HCT116 (cell line): ENCODE measurements around the gene ST3GAL5. TPM values are rescaled to one million over a fixed set of nuclear protein-coding genes. Genes with fewer than 3 reads are reported as not detected.

Source experiments
- ATAC-seq: fragments of 200-7000 bp; cut with Tn5 transposase; 2 replicates; pipeline ENCODE4 v1.9.1; 2020; ENCODE audit warnings: mild to moderate bottlenecking, moderate library complexity
- BruUV-seq: library from RNA; stranded (reverse); fragments of 400-500 nt; replicated peaks from 2 replicates; lab custom pipeline; 2021; lab: Mats Ljungman, UMichigan
- CTCF ChIA-PET: fragments of 300-600 bp; sonication (Branson Sonifier 250); formaldehyde crosslinking; loops from one replicate; lab custom pipeline; 2021; ENCODE audit warnings: antibody characterized with exemption; lab: Charles Lee
- POLR2A ChIA-PET: fragments of 300-600, 350-600 bp; sonication (Branson Sonifier 250); formaldehyde crosslinking; loops from one replicate; lab custom pipeline; 2021; ENCODE audit warnings: antibody characterized with exemption; lab: Charles Lee
- RAD21 ChIA-PET, 2 experiments: fragments of 300-600 bp; sonication (Branson Sonifier 250); formaldehyde crosslinking; loops; one replicate each; lab custom pipeline; 2023; ENCODE audit warnings: low total read pairs in 2 of 2; ENCODE audit not compliant: uncharacterized antibody in 2 of 2, unreplicated experiment in 2 of 2, low non-redundant PET in 1 of 2; lab: Charles Lee
- DNase-seq: peaks from one replicate; pipeline ENCODE4 v3.0.0-alpha.2; 2010; ENCODE audit warnings: low read depth, low spot score
- H2AFZ ChIP-seq: fragments of 200-600 bp; shearing (Covaris generic), sonication (generic); 2 replicates; pipeline ENCODE4 v1.6.1; 2017; ENCODE audit warnings: low read depth, mixed run types, mixed read lengths, antibody characterized with exemption, low read length; ENCODE audit not compliant: poor library complexity, severe bottlenecking
- H3K27ac ChIP-seq: 2 replicates; pipeline ENCODE4 v1.5.1; 2012; ENCODE audit warnings: low read depth, low read length
- H3K27me3 ChIP-seq: fragments of 200-600 bp; sonication (generic); 2 replicates; pipeline ENCODE4 v1.6.1; 2016; ENCODE audit warnings: mixed run types, low read length, mixed read lengths; ENCODE audit not compliant: insufficient read depth
- H3K36me3 ChIP-seq, 2 experiments: fragments of 200-500 bp in 1 of 2; fragments of 200-600 bp in 1 of 2; sonication (Bioruptor generic) in 1 of 2; sonication (generic) in 1 of 2; 2 replicates each; pipeline versions ENCODE4 v1.5.1 to v1.6.1; 2014 to 2016; ENCODE audit warnings: low read length in 2 of 2, inconsistent platforms in 1 of 2, mixed read lengths in 1 of 2, mixed run types in 1 of 2; ENCODE audit not compliant: insufficient read depth in 2 of 2, control insufficient read depth in 1 of 2
- H3K4me1 ChIP-seq, 2 experiments: fragments of 200-600 bp in 1 of 2; sonication (generic) in 1 of 2; 2 replicates each; pipeline versions ENCODE4 v1.5.1 to v1.6.1; 2012 to 2017; ENCODE audit warnings: low read length in 2 of 2, inconsistent platforms in 1 of 2, mild to moderate bottlenecking in 1 of 2, mixed read lengths in 1 of 2, mixed run types in 1 of 2, moderate library complexity in 1 of 2; ENCODE audit not compliant: insufficient read depth in 2 of 2, control insufficient read depth in 1 of 2
- H3K4me2 ChIP-seq: fragments of 200-600 bp; sonication (generic); 2 replicates; pipeline ENCODE4 v1.6.1; 2017; ENCODE audit warnings: mixed run types, low read length, mixed read lengths
- H3K4me3 ChIP-seq, 2 experiments: fragments of 200-600 bp in 1 of 2; sonication (generic) in 1 of 2; replicated peaks in 1 of 2; 2 replicates each; pipeline ENCODE4 v1.5.1; 2011 to 2016; ENCODE audit warnings: low read length in 2 of 2, control low read depth in 1 of 2, low read depth in 1 of 2, mild to moderate bottlenecking in 1 of 2, mixed read lengths in 1 of 2, mixed run types in 1 of 2
- H3K79me2 ChIP-seq: fragments of 200-600 bp; sonication (generic); 2 replicates; pipeline ENCODE4 v1.6.1; 2017; ENCODE audit warnings: mild to moderate bottlenecking, mixed run types, low read length, moderate library complexity, mixed read lengths; ENCODE audit not compliant: insufficient read depth
- H3K9ac ChIP-seq: fragments of 200-600 bp; sonication (generic); 2 replicates; pipeline ENCODE4 v1.6.1; 2016; ENCODE audit warnings: low read length, mixed read lengths
- H3K9me2 ChIP-seq: fragments of 200-600 bp; sonication (generic), shearing (Covaris generic); 2 replicates; pipeline ENCODE4 v1.6.1; 2017; ENCODE audit warnings: mixed run types, mild to moderate bottlenecking, moderate library complexity; ENCODE audit not compliant: insufficient read depth
- H3K9me3 ChIP-seq, 2 experiments: fragments of 200-500 bp in 1 of 2; fragments of 200-600 bp in 1 of 2; sonication (Bioruptor generic) in 1 of 2; sonication (generic) in 1 of 2; 2 replicates each; pipeline ENCODE4 v1.6.1; 2014 to 2017; ENCODE audit warnings: low read length in 2 of 2, mixed read lengths in 2 of 2, inconsistent platforms in 1 of 2, low read depth in 1 of 2, mild to moderate bottlenecking in 1 of 2, mixed run types in 1 of 2, moderate library complexity in 1 of 2; ENCODE audit not compliant: control insufficient read depth in 1 of 2, insufficient read depth in 1 of 2
- H4K20me1 ChIP-seq: fragments of 200-600 bp; sonication (generic), shearing (Covaris generic); 2 replicates; pipeline ENCODE4 v1.6.1; 2017; ENCODE audit warnings: mixed run types, mild to moderate bottlenecking, moderate library complexity; ENCODE audit not compliant: insufficient read depth
- ELF1 ChIP-seq: IDR thresholded peaks from 2 replicates; pipeline ENCODE4 v1.6.1; 2012; ENCODE audit warnings: low read depth, borderline replicate concordance
- RAD21 ChIP-seq: IDR thresholded peaks from 2 replicates; pipeline ENCODE4 v1.6.1; 2012; ENCODE audit warnings: low read depth, mild to moderate bottlenecking
- intact Hi-C: fragments of 100-400 bp; cut with micrococcal nuclease; formaldehyde crosslinking; loops from 2 replicates; pipeline ENCODE4 v1.10.0; 2022
- total RNA-seq: library from RNA; stranded (reverse); gene quantifications from one replicate; pipeline ENCODE4 v1.2.1, GENCODE V29; 2021; ENCODE audit not compliant: unreplicated experiment
- TF ChIP-seq, protein P1 (sequence below): IDR thresholded peaks from 2 replicates; pipeline ENCODE4 v1.6.1; 2012
- TF ChIP-seq, protein P2 (sequence below), 3 experiments: fragments of 200-600 bp in 1 of 3; sonication (generic) in 1 of 3; IDR thresholded peaks in 2 of 3; conservative IDR thresholded peaks in 1 of 3; 2 replicates each; pipeline ENCODE4 v1.5.1; 2012 to 2017; ENCODE audit warnings: low read depth in 2 of 3, low read length in 2 of 3, antibody characterized with exemption in 1 of 3, borderline replicate concordance in 1 of 3, control low read depth in 1 of 3, mild to moderate bottlenecking in 1 of 3, mixed read lengths in 1 of 3, mixed run types in 1 of 3, moderate library complexity in 1 of 3; ENCODE audit not compliant: insufficient read depth in 1 of 3

ST3GAL5 gene
- total RNA-seq, 1 experiment from 2014 or later: 14.8 TPM

DNA sequence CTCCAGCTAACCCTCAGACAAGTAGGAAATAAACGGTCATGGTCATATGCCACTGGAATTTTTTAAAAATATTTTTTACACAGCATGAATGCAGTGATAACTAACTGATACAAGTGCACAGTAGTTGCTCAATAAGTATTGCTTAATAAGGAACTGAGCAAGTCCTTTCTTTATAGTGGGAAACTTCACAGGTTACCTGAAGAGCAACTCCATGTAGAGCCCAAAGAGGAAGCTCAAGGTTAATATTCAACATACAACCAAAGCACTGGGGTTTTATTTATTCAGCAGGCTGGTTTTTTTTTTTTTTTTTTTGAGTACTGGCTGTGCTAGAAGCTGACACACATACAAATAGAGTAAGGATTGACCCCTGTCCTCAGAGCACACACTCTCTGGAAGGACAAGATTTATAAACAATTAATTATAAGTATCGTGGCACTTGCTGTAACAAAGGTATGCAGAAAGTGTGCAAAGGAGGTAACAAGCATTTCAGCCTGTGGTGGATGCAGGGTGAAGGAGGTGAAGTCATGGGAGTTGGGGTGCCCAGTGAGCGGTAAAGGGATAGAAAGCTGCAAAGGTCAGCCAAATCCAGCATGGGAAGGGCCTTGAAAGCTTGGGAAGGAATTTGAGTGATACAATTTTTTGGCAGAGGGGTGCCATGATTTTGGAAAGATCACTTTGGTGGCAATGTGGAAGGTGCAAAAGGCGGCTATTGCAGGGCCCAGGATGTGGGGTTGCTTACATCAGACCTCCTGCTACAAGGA is 82.3 kb downstream of the ST3GAL5 start:
- ChIA-PET CTCF (no interaction called here), POLR2A (no interaction called here), RAD21 (no interaction called here)
- DNase-seq: no peak
- H3K36me3 ChIP-seq: no peaks in the 10 kb centered on the region
- no peaks in the 10 kb centered on the region for H3K9me2 ChIP-seq
- H3K27me3 ChIP-seq: no peaks in the 10 kb centered on the region
- 0 out of 4 replicates have a peak, but pooled peaks cover 0 to 5% of the 10 kb centered on the region in 2 experiments for H3K4me1 ChIP-seq
- no peaks in the 10 kb centered on the region for H4K20me1 ChIP-seq
- no TSS peak for BruUV-seq
- H3K79me2 ChIP-seq: no peaks in the 10 kb centered on the region
- H3K4me2 ChIP-seq: no peak overlapping the region
- H3K9ac ChIP-seq: no peak overlapping the region
- TF ChIP-seq ELF1: no peak
- TF ChIP-seq, protein P1, sequence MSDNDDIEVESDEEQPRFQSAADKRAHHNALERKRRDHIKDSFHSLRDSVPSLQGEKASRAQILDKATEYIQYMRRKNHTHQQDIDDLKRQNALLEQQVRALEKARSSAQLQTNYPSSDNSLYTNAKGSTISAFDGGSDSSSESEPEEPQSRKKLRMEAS: no peak
- H3K4me3 ChIP-seq: no peak overlapping the region
- no peak for ATAC-seq
- no peak overlapping the region for H2AFZ ChIP-seq
- intact Hi-C loops: no loop called here
- H3K27ac ChIP-seq: no peak overlapping the region
- H3K9me3 ChIP-seq: no peaks in the 10 kb centered on the region

DNA sequence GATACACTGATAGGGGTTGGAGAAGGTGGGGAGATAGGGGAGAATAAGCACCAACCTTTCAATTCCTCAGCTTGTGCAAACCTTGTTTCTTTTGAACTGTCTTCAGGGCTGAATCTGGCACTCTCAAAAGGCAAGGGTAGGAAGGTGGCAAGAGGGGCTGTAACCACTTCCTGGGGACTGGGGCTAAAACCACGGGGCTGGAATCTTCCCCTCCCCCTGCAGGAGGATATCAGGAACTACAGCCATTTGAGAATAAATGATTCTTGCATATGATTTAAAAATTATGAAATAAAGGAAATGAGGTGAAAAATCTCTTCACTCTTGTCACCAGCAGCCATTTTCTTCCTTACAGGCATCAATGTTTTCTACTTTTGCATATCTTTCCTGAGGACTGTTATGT is 84.2 kb downstream of the ST3GAL5 start:
- ChIA-PET CTCF (no interaction called here), RAD21 (no interaction called here), POLR2A (no interaction called here)
- Histone ChIP-seq H3K27me3 (no peaks in the 10 kb centered on the region), H3K4me3 (no peak overlapping the region), H3K79me2 (no peaks in the 10 kb centered on the region), H2AFZ (peak overlapping the region; percentile 83), H3K4me2 (peak overlapping the region; percentile 12; the same call in 1 of the 2 replicates), H3K4me1 (peaks cover 6 to 10% of the 10 kb centered on the region in 2 experiments; a peak in 3 of 4 replicates), H3K9me2 (no peaks in the 10 kb centered on the region), H3K9ac (no peak overlapping the region), H3K9me3 (no peaks in the 10 kb centered on the region), H3K36me3 (no peaks in the 10 kb centered on the region), H4K20me1 (no peaks in the 10 kb centered on the region), H3K27ac (no peak overlapping the region)
- peak; percentile 66 for TF ChIP-seq RAD21
- TF ChIP-seq, protein P1: no peak
- TF ChIP-seq, protein P2, sequence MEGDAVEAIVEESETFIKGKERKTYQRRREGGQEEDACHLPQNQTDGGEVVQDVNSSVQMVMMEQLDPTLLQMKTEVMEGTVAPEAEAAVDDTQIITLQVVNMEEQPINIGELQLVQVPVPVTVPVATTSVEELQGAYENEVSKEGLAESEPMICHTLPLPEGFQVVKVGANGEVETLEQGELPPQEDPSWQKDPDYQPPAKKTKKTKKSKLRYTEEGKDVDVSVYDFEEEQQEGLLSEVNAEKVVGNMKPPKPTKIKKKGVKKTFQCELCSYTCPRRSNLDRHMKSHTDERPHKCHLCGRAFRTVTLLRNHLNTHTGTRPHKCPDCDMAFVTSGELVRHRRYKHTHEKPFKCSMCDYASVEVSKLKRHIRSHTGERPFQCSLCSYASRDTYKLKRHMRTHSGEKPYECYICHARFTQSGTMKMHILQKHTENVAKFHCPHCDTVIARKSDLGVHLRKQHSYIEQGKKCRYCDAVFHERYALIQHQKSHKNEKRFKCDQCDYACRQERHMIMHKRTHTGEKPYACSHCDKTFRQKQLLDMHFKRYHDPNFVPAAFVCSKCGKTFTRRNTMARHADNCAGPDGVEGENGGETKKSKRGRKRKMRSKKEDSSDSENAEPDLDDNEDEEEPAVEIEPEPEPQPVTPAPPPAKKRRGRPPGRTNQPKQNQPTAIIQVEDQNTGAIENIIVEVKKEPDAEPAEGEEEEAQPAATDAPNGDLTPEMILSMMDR (IDR thresholded peaks at IDR 0.05 in 2 of 3, conservative IDR thresholded peaks at IDR 0.05 in 1 of 3; ENCODE audit: borderline replicate concordance in 1 of 3, insufficient read depth in 1 of 3, low read depth in 2 of 3, low read length in 2 of 3): peak; percentile 75; a peak in 5 of 6 replicates
- intact Hi-C loops: loop anchor here (2.0 kb wide), 1 partner anchor 54 kb away; no protein-coding TSS in a partner anchor
- ATAC-seq: peak; percentile 62
- DNase-seq: no peak
- BruUV-seq: no TSS peak
